Muscle of leg (tissue), 9 donors: Measurements from ENCODE around the gene GAL3ST1. TPM values are rescaled to one million over a fixed set of nuclear protein-coding genes. Genes with fewer than 3 reads are reported as not detected.

ENCODE experiments used
- polyA plus RNA-seq, 8 donors: library from polyadenylated mRNA; unstranded; fragments of 120-200 nt; gene quantifications; one replicate each; pipeline versions ENCODE4 v1.2.1 to v1.2.3, GENCODE V29; 2013; ENCODE audit warnings: inconsistent platforms in 1 of 8, low replicate concordance in 1 of 8; ENCODE audit not compliant: insufficient read length in 8 of 8, insufficient read depth in 1 of 8
- total RNA-seq: library from RNA; stranded (reverse); fragments of 120-200 nt; gene quantifications from one replicate; pipeline ENCODE4 v1.2.4, GENCODE V29; 2013

Gene GAL3ST1
- total and polyA plus RNA-seq, 9 donors = 3.0 to 10.0 (median 5.2) TPM

Other genes starting within 250 kb of the GAL3ST1 start
- gene TBC1D10A, start 247.7 kb downstream of the GAL3ST1 start, total RNA-seq = 7.4 TPM
- 10 to 100 TPM in 1 of 8 donors, 1 to 10 TPM in 7; 6.2 to 11.3 (median 8.5) TPM for gene TBC1D10A, start 247.7 kb downstream of the GAL3ST1 start, polyA plus RNA-seq
- gene SF3A1, start 217.8 kb downstream of the GAL3ST1 start, total RNA-seq = 23.8 TPM
- gene SF3A1, start 217.8 kb downstream of the GAL3ST1 start, polyA plus RNA-seq = 100 to 1,000 TPM in 1 of 8 donors, 10 to 100 TPM in 7; 57.6 to 110 (median 81.2) TPM
- 0.89 TPM for gene CCDC157, start 217.7 kb downstream of the GAL3ST1 start, total RNA-seq
- gene CCDC157, start 217.7 kb downstream of the GAL3ST1 start, polyA plus RNA-seq = 1 to 10 TPM in 7 of 8 donors, under 1 TPM in 1; 0.89 to 2.0 (median 1.3) TPM
- gene RNF215, start 187.3 kb downstream of the GAL3ST1 start, total RNA-seq = 11.9 TPM
- 10 to 100 TPM; 11.2 to 15.4 (median 14.1) TPM for gene RNF215, start 187.3 kb downstream of the GAL3ST1 start, polyA plus RNA-seq
- 2.5 TPM for gene SEC14L2, start 177.6 kb downstream of the GAL3ST1 start, total RNA-seq
- 1 to 10 TPM; 1.5 to 3.8 (median 2.1) TPM for gene SEC14L2, start 177.6 kb downstream of the GAL3ST1 start, polyA plus RNA-seq
- 8.2 TPM for gene MTFP1, start 148.9 kb downstream of the GAL3ST1 start, total RNA-seq
- 10 to 100 TPM in 1 of 8 donors, 1 to 10 TPM in 7; 7.1 to 10.4 (median 8.2) TPM for gene MTFP1, start 148.9 kb downstream of the GAL3ST1 start, polyA plus RNA-seq
- not detected for gene SEC14L3, start 102.6 kb downstream of the GAL3ST1 start, total RNA-seq
- under 1 TPM in 2 of 8 donors, not detected in 6; 0.05 to 0.06 TPM for gene SEC14L3, start 102.6 kb downstream of the GAL3ST1 start, polyA plus RNA-seq
- not detected for gene SEC14L4, start 69.0 kb downstream of the GAL3ST1 start, total RNA-seq
- gene SEC14L4, start 69.0 kb downstream of the GAL3ST1 start, polyA plus RNA-seq = under 1 TPM in 6 of 8 donors, not detected in 2; 0.04 to 0.23 (median 0.20) TPM
- gene SEC14L6, start 27.9 kb downstream of the GAL3ST1 start, total RNA-seq = 0.35 TPM
- gene SEC14L6, start 27.9 kb downstream of the GAL3ST1 start, polyA plus RNA-seq = under 1 TPM; 0.13 to 0.62 (median 0.21) TPM
- 45.6 TPM for gene PES1, start 17.2 kb upstream of the GAL3ST1 start, total RNA-seq
- 10 to 100 TPM; 44.8 to 63.2 (median 52.5) TPM for gene PES1, start 17.2 kb upstream of the GAL3ST1 start, polyA plus RNA-seq
- gene TCN2, start 32.5 kb upstream of the GAL3ST1 start, total RNA-seq = 7.4 TPM
- gene TCN2, start 32.5 kb upstream of the GAL3ST1 start, polyA plus RNA-seq = 10 to 100 TPM in 4 of 8 donors, 1 to 10 TPM in 4; 6.0 to 13.2 (median 10.7) TPM
- 3.9 TPM for gene SLC35E4, start 61.1 kb upstream of the GAL3ST1 start, total RNA-seq
- gene SLC35E4, start 61.1 kb upstream of the GAL3ST1 start, polyA plus RNA-seq = 1 to 10 TPM; 1.8 to 3.4 (median 2.4) TPM
- gene DUSP18, start 93.2 kb upstream of the GAL3ST1 start, total RNA-seq = 2.4 TPM
- 1 to 10 TPM; 2.1 to 4.7 (median 3.3) TPM for gene DUSP18, start 93.2 kb upstream of the GAL3ST1 start, polyA plus RNA-seq
- gene OSBP2, start 120.2 kb upstream of the GAL3ST1 start, total RNA-seq = 3.0 TPM
- 1 to 10 TPM; 2.7 to 7.5 (median 4.6) TPM for gene OSBP2, start 120.2 kb upstream of the GAL3ST1 start, polyA plus RNA-seq